Stimulated activated CD8-positive, alpha-beta memory T cell treated with anti-CD3 and anti-CD28 coated beads, Interleukin-15, amount 100 ng/mL, for 4 hours (primary cell): ENCODE measurements around the gene PGPEP1.
"Not testable (repeated sequence)": the region's sequence is repeated elsewhere in the genome, so short reads cannot be mapped to it uniquely, and the experiment has no call there.

Experiments used
- DNase-seq, 2 donors: peaks; one replicate each; pipeline ENCODE4 v3.0.0-alpha.2; 2020; ENCODE audit warnings: low read depth in 2 of 2

The PGPEP1 gene

DNA sequence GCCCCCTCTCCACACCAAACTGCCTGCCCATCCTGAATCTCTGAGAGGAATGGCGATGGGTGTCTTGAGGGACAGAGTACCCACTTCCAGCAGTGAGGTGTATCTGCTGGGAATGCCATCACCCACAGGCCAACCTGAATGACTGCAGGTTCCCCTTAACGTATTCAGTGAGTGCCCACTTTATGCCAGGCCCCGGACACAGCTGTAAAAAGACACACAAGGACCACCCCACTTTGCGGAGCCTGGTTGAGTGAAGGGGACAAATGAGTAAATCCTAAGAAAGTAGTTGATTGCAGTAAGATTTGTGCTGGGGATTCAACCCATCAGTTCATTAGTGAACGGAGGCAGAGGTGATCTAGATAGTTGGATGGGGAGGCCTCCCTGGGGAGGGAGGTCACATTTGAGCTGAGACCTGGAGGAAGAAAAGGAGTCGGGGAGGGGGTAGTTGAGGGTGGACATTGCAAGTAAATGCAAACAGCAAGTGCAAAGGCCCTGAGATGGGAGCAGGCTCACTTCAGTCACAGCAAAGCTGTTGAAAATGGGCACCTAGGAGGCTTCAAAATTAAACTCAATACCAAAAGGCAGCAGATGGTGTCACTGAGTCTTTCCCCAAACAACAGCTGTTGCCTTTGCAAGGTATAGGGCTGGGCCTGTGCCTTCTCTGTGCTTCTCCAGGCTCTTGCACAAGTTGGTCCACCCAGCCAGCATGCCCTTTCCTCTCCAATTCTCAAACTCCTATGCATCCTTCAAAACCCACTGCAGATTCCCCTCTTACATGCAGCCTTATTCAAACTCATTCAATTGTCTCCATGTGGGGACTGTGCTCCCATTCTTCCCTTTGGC is 49.9 kb downstream of the PGPEP1 start:
- DNase-seq: no peak

DNA sequence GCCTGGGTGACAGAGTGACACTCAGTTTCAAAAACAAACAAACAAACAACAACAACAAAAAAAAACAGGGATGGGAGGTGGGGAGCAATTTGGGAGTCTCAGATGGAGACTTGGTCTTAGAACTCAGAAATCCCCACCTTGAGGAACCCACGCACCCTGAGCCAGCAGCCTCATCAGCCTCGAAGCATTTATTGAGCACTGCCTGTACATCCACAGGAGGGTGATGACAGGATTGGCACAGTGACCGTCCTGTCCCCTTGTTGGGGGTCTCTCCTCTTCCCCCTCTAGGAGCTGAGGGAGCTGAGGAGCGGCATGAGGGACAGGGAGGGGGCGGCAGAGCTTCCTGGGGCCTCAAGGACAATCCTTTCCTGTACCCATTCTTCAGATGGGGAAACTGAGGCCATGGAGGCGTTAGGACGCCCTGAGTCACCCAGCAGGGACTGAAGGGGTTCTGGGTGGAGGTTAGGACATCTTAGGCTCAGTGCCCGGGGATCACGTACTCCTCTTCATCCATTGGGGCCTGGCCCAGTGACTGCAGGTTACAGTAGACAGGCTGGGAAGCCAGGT is 51.2 kb downstream of the PGPEP1 start:
- no peak for DNase-seq

DNA sequence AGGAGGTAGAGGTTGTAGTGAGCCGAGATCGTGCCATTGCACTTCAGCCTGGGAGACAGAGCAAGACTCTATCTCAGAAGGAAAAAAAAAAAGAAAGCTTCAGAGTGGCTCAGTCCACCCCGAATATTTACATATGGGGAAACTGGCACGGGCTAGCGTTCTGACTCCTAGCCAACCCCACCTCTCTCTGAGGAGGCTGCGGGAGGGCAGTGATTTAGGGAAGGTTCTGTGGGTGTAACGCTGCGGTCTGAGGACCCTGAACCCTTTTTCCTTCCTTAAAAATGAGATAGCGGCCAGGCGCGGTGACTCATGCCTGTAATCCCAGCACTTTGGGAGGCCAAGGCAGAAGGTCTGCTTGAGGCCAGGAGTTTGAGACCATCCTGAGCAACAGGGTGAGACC is 52.0 kb downstream of the PGPEP1 start:
- no peak for DNase-seq

DNA sequence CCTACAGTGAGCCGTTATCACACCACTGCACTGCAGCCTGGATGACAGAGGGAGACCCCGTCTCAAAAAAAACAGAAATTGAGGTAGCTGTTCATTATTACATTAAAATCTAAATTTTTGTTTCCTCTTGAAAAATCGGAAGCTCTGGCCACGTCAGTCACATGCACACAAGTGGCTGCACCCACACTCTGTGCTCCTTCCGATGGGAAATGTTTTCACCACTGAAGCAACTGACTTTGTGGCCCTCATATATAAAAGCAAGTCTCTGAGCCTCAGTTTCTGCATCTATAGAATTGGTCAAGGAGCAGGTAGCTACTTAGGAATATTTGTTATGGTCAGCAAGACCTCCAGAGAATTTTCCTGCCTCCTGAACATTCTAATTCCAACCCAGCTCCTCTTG is 52.5 kb downstream of the PGPEP1 start:
- DNase-seq: no peak

DNA sequence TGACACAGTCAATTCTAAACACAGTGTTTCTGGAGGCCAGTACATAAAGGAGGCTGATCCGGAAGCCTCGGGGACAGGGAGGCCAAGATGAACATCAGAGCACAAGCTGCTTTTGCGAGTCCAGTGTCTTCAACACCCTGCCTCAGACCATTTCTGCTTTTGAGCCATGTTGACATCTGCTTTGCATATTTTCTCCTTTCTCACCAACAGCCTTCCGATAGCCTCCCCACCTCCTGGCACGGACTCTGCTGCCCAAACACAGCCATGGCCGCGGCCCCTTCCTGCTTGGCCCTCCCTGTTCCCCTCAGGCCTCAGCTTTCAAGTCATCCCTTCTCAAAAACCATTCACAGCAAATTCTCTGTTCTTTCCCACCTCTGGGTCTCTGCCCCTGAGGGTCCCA is 53.4 kb downstream of the PGPEP1 start:
- DNase-seq: no peak

DNA sequence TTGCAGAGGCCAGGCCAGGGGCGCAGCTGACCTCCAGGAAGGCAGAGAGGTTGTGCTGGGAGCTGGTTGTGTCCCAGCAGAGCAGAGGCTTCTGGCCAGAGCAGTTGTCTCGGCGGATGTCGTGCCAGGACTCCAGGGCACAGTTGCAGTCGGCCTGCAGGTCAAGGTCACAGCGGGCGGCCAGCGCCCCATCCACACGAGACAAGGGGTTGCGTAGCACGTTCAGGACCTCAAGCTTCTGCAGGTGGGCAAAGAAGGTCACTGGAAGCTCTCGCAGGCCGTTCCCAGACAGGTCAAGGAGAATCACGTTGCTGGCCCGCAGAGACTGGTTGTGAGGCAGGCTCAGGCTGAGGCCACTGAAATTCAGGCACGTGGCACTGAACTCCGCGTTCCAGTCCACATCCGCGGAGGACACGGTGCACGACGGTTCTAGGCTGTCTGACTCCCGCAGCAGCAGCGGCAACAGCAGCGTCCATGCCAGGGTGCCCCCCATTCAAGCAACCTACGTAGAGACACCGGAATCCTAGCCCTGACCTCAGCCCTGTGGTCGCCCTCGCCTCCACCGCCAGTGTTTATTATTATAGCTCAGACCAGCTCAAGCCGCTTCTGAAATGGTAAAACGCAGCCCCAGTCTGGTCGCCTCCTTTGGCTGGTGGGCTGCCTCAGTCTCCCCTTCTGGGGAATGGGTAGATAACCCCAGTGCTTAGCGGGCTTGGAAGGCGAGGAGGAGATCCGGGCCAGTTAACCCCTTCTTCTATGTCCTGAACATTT is 56.3 kb downstream of the PGPEP1 start:
- no peak for DNase-seq

DNA sequence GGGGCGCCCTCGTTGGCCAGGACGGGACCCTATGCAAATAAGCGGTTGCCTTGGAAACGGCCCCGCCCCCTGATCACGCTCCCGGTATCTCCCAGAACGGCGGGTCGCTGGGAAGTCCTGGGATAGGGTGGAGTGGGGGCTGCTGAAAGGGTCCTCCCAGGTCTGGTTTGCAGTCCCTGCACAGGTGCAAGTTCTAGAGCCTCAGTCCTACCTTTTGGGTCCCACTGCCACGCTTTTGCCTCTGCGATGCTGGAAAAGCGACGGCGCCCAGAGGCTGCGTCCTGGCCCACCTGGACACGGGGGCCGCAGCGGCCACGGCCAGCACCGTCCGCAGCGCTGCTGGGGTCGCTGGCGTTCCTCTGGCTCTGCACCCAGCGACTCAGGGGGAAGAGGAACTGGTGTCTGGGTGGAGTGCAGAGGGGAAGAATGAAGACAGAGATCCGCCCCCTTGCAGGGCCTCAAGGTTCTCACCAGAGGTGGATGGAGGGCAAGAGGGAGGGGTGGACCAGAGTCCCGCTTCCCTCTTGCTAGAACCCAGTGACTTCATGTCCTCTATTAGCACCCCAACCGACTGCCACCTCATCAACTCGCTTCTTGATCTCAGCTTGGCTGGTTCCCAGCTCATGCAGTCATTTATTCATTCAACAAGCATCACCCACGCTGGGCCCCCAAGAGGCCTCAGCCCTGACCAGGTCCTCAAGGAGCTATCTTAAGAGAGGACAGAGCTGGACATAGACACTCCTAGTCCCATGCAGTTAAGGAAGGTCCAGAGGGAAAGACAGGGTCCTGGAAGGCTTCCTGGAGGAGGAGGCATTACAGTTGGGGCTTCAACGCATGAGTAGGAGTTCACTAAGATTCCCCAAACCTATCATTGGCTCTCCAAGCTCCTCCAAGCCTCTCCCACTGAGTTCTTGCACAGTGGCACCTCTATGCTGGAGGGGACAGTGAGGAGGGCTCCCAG is 57.1 kb downstream of the PGPEP1 start, which contains the start of gene LRRC25:
TSS of gene LRRC25 (minus strand) at position 381 of the 961 bp plus-strand sequence. CDS start 659 bp downstream, outside the sequence.
- DNase-seq: no peak

DNA sequence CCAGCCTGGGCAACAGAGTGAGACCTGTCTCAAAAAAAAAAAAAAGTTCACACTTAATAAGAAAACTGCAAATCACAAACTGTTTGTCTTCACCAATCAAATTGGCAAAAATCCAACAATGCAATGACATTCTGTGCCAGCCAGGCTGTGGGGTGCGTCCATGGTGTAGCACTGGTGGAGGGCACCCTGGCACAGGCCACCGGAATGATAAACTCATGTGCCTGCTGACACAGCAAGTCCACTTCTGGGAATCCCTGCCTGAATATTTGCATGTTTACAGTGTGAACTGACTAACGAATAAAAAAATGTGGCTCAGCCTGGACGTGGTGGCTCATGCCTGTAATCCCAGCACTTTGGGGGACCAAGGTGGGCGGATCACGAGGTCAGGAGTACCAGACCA is 58.6 kb downstream of the PGPEP1 start:
- no peak for DNase-seq

DNA sequence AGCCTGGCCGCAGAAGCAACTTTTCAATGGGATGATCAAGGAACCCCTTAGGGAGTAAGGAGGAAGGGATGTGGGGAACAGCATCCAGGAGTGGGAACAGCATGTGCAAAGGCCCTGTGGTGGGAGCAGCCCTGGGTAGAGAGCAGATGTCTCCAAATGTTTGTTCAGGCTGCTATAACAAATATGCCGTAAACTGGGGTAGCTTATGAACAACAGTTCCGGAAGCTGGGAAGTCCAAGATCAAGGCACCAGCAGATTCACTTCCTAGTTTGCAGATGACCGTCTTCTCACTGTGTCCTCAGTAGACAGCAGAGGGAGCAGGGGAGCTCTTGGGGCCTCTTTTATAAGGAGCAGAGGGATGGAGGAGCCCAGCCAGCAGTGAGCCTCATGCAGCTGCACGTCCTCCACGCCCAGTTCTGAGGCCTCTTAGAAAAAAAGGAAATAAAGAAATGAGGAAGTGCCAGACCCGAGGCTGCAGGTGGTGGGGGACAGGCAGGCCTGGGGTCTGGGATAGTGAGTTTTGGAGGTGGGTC is 61.2 kb downstream of the PGPEP1 start:
- DNase-seq: no peak

DNA sequence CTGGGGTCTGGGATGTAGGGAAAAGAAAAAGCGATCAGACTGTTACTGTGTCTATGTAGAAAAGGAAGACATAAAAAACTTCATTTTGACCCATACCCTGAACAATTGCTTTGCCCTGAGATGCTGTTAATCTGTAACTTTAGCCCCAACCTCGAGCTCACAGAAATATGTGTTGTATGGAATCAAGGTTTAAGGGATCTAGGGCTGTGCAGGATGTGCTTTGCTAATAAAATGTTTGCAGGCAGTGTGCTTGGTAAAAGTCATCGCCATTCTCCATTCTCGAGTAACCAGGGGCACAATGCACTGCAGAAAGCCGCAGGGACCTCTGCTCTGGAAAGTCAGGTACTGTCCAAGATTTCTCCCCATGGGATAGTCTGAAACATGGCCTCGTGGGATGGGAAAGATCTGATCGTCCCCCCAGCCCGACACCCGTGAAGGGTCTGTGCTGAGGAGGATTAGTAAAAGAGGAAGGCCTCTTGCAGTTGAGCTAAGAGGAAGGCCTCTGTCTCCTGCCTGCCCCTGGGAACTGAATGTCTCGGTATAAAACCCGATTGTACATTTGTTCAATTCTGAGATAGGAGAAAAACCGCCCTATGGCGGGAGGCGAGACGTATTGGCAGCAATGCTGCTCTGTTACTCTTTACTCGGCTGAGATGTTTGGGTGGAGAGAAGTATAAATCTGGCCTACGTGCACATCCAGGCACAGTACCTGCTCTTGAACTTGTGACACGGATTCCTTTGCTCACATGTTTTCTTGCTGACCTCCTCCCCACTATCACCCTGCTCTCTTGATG is 62.3 kb downstream of the PGPEP1 start:
- DNase-seq: not testable (repeated sequence)

DNA sequence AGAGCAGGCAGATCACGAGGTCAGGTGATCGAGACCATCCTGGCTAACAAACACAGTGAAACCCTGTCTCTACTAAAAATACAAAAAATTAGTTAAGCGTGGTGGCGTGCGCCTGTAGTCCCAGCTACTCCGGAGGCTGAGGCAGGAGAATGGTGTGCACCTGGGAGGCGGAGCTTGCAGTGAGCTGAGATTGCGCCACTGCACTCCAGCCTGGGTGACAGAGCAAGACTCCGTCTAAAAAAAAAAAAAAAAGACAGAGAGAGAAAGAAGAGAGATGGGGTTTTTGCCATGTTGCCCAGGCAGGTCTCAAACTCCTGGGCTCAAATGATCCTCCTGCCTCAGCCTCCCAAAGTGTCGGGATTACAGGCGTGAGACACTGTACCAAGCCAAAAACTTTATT is 65.4 kb downstream of the PGPEP1 start:
- DNase-seq: not testable (repeated sequence)

DNA sequence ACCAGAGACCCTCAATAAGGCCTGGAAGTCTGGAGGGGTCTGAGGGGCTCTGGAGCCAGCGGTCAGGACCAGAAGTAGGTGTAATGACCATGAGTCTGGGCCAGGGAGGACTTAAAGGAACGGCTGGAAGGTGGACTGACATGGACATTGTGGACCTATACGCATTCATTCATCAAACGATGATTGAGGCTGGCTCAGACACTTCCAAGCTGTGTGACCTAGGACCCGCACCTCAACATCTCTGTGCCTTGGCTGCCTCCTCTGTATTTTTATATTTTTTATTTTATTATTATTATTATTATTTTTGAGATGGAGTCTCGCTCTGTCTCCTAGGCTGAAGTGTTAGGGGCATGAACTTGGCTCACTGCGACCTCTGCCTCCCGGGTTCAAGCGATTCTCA is 66.4 kb downstream of the PGPEP1 start:
- DNase-seq: no peak

DNA sequence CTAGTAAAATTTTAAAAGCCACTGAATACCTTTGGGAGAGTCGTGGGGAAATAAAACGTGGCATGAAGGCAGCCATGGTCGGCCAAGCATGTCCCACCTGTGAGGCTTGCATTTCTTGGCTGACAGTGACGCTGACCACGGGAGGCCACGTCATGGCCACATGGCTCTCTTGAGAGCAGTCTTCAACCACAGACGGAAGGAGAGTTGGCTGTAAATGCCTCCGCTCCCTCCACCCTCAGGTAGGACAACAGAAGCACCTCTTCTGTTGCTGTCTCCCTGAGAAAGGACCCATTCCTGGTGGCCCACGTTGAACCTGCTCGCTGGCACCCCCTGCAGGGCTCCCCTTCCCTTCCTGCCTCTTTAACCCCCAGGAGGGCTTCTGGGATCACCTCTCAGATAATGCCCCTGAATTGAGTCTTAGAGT is 67.7 kb downstream of the PGPEP1 start:
- no peak for DNase-seq

DNA sequence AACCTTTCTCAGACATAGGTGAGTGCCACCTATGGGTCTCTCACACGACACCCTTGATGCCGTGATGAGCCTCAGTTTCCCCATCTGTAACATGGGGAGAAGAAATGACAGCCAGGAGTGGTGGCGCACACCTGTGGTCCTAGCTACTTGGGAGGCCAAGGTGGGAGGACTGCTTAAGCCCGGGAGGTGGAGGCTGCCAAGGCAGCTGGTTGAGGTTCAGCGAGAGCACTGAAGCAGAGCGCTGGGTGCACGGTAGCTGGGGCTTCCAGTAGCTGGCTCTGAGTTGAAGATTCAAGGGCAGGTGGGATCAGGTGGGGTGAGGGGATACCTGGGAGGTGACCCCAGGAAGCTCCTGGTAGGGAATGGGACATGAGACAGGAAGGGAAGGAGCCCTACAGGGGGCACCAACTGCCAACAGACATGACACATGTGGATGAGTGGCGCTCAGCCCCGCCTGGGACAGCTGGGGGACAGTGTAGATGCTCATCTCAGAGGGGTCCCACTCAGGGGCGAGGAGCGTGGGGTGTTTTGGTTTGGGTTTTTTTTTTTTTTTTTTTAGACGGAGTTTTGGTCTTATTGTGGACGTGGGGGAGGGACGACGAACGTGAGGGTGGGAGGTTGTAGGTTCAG is 72.3 kb downstream of the PGPEP1 start:
- DNase-seq: no peak

DNA sequence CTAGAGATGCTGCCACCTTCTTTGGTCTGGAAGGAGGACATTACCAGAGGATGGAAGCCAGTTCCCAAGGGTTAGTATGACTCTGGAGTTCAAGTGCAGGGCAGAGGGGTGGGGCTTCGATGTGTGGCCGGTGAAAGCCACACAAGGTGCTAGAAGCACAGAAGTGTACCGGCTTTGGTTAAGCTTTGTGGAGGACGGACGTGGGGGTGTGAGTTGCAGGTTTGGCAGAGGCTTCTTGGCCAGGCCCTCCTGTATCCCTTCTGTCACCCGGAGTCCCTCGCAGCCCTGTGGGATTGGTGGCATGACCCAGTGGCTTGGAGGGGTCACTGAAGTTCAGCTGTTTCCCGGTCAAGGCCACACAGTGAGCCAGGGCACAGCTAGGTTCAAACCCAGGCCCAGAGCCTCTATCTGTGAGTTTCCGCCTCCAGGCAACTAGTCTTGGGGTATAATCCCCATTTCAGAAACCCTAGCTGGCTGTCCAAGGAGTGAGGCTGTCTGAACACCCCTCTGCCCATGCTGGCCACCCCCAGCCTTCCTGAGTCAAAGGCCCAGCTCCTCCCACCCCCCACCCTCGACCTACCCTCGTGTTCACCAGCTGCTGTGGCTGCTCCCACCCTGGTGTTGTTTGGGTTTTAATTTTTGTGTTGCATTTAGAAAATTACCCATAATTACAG is 74.2 kb downstream of the PGPEP1 start:
- no peak for DNase-seq

DNA sequence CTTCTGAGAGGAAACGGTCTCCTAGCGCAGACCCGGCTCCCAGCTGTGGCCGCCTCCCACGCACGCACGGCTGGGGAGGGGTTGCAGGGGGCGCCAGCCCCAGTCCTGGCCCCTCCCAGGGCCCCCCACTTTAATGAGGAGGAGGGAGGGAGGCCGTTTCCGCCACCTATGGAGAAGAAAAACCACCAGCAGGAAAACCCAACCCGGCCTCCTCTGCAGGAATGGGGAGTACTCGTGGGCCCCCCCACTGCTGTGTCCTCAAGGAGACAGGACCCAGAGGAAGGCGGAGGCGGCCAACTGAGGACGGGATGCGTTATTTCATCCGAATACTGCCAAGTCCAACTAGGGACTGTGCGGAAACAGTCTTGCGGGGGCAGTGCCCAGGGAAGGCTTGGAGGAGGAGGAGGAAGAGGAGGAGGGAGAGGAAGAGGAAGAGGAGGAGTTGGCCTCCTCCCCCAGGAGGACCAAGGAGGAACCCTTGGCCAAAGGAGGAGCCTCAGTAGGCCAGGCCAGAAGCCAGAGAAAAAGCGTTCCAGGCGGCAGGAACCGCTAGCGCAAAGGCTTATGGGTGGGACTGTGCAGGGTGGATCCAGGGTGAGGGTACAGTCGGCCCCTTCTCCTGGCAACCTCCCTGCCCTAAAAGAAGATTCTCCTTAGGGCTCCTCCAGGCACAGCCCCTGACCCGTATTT is 74.9 kb downstream of the PGPEP1 start:
- DNase-seq: no peak

DNA sequence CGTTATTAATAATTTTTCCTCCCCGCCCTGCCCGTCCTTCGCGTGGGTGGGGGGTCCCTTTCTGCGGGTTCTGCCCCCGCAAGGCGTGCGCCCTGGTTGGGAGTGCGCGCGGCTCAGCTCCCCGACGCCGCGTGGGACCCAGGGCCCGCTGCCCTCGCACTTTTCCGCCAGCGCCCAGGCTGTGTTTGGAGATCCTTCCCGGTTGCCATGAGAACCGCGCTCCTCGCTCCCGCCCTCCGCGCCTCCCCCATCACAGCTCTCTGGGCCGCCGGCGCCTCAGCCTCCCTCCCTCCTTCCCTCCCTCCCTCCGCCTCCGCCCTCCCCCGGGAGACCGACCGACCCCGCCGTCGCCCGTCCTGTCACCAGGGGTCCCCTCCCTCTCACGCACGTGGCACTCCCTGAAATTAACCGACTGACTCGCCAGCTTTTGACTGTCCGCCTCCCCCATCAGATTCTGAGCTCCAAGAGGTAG is 76.4 kb downstream of the PGPEP1 start:
- DNase-seq: peak; percentile 43 to 58

DNA sequence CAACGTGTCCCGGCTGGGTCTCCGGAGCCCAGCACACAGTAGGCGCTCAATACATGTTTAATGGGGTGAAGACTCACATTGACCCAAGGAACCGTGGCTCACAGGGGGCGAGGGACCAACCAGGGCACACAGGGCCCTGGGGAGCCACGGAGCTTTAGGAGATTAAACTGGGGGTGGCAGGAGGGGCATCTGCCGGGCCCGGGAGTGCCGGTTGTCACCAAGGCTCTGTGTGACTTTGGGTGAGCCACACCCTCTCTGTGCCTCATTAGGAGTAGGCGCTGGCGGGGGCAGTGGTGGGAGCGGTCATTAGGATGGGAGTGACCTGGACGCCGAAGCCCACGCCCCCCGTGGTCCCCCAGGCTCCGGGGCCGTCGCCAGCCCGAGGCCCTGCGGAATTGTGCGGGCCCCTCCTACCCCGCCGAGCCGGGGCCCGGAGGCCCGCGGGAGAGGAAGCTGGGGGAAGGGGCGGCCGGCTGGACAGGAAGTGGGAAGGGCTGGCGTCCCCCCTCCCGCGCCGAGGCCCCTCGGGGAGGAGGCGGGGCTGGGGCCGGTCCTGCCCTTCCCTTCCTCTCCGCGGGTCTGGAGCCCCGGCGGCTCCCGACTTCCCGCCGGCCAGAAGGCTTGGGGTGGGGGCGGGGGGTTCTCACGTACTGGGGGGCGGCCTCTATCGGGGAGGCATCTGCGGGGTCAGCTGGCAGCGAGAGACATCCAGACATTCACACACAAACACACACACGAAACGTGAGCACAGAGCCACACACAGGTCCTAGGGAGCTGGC is 77.0 kb downstream of the PGPEP1 start:
- DNase-seq: no peak
